H1 (cell line): ENCODE results near the gene R3HDM2.

Experiments used
- CEBPB ChIP-seq: IDR thresholded peaks from 2 replicates; pipeline ENCODE4 v1.6.1; 2012; ENCODE audit warnings: low read depth, low read length
- EZH2 ChIP-seq: fragments of 200-600 bp; sonication (generic); IDR thresholded peaks from 2 replicates; pipeline ENCODE4 v1.7.1; 2012; ENCODE audit warnings: low read depth, mild to moderate bottlenecking, moderate library complexity, low read length, inconsistent platforms; ENCODE audit not compliant: severe bottlenecking
- HDAC2 ChIP-seq, 2 experiments: fragments of 300-600 bp in 1 of 2; sonication (generic) in 1 of 2; IDR thresholded peaks; 2 replicates each; pipeline ENCODE4 v1.6.1; 2011 to 2012; ENCODE audit warnings: low read depth in 2 of 2, low read length in 2 of 2, mild to moderate bottlenecking in 2 of 2, moderate library complexity in 2 of 2, borderline replicate concordance in 1 of 2, inconsistent platforms in 1 of 2
- NRF1 ChIP-seq: IDR thresholded peaks from 2 replicates; pipeline ENCODE4 v1.6.1; 2011; ENCODE audit warnings: mild to moderate bottlenecking, low read depth, low read length, improper control_type of control experiment
- POLR2A ChIP-seq, 2 experiments: IDR thresholded peaks; 1 replicate in 1 of 2; 2 replicates in 1 of 2; pipeline ENCODE4 v1.6.1; 2011; ENCODE audit warnings: low read depth in 2 of 2, low read length in 2 of 2, mild to moderate bottlenecking in 2 of 2; ENCODE audit errors: control extremely low read depth in 1 of 2
- POLR2AphosphoS5 ChIP-seq: IDR thresholded peaks from 2 replicates; pipeline ENCODE4 v1.6.1; 2011; ENCODE audit warnings: low read depth, low read length
- RAD21 ChIP-seq, 2 experiments: IDR thresholded peaks in 1 of 2; conservative IDR thresholded peaks in 1 of 2; 2 replicates each; pipeline ENCODE4 v1.6.1; 2011; ENCODE audit warnings: low read depth in 2 of 2, low read length in 2 of 2, improper control_type of control experiment in 1 of 2, inconsistent platforms in 1 of 2, mild to moderate bottlenecking in 1 of 2, moderate library complexity in 1 of 2
- SIN3A ChIP-seq, 2 experiments: IDR thresholded peaks in 1 of 2; conservative IDR thresholded peaks in 1 of 2; 2 replicates each; pipeline ENCODE4 v1.6.1; 2011 to 2012; ENCODE audit warnings: low read length in 2 of 2, improper control_type of control experiment in 1 of 2, low read depth in 1 of 2, mild to moderate bottlenecking in 1 of 2
- SP4 ChIP-seq: IDR thresholded peaks from 2 replicates; pipeline ENCODE4 v1.6.1; 2012; ENCODE audit warnings: low read length, inconsistent platforms
- TAF1 ChIP-seq: IDR thresholded peaks from 2 replicates; pipeline ENCODE4 v1.6.1; 2011; ENCODE audit warnings: mild to moderate bottlenecking, low read depth, low read length
- TBP ChIP-seq: IDR thresholded peaks from 2 replicates; pipeline ENCODE4 v1.6.1; 2011; ENCODE audit warnings: low read depth, low read length, improper control_type of control experiment
- YY1 ChIP-seq: IDR thresholded peaks from 2 replicates; pipeline ENCODE4 v1.6.1; 2011; ENCODE audit warnings: low read depth, mild to moderate bottlenecking, low read length
- ZNF274 ChIP-seq: IDR thresholded peaks from 2 replicates; pipeline ENCODE4 v1.7.0; 2012; ENCODE audit warnings: low read length, borderline replicate concordance; ENCODE audit errors: extremely low read depth
- TF ChIP-seq, protein P1 (sequence below), 3 experiments: IDR thresholded peaks; 1 replicate in 2 of 3; 2 replicates in 1 of 3; pipeline versions ENCODE4 v1.5.1 to v1.6.1; 2011; ENCODE audit warnings: low read length in 3 of 3, mild to moderate bottlenecking in 3 of 3, inconsistent platforms in 2 of 3, low read depth in 1 of 3, moderate library complexity in 1 of 3; ENCODE audit not compliant: insufficient read depth in 1 of 3; ENCODE audit errors: control extremely low read depth in 1 of 3

- no peak for TF ChIP-seq POLR2A (IDR thresholded peaks at IDR 0.05; ENCODE audit: control extremely low read depth in 1 of 2, low read depth in 2 of 2, low read length in 2 of 2)
- TF ChIP-seq, protein P1, sequence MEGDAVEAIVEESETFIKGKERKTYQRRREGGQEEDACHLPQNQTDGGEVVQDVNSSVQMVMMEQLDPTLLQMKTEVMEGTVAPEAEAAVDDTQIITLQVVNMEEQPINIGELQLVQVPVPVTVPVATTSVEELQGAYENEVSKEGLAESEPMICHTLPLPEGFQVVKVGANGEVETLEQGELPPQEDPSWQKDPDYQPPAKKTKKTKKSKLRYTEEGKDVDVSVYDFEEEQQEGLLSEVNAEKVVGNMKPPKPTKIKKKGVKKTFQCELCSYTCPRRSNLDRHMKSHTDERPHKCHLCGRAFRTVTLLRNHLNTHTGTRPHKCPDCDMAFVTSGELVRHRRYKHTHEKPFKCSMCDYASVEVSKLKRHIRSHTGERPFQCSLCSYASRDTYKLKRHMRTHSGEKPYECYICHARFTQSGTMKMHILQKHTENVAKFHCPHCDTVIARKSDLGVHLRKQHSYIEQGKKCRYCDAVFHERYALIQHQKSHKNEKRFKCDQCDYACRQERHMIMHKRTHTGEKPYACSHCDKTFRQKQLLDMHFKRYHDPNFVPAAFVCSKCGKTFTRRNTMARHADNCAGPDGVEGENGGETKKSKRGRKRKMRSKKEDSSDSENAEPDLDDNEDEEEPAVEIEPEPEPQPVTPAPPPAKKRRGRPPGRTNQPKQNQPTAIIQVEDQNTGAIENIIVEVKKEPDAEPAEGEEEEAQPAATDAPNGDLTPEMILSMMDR (IDR thresholded peaks at IDR 0.05; ENCODE audit: control extremely low read depth in 1 of 3, insufficient read depth in 1 of 3, low read depth in 1 of 3, low read length in 3 of 3): no peak
- TF ChIP-seq EZH2: no peak
- TF ChIP-seq POLR2AphosphoS5: no peak
- TF ChIP-seq SP4: no peak
- no peak for TF ChIP-seq TAF1
- no peak for TF ChIP-seq NRF1
- TF ChIP-seq TBP: no peak
- TF ChIP-seq RAD21 (IDR thresholded peaks at IDR 0.05 in 1 of 2, conservative IDR thresholded peaks at IDR 0.05 in 1 of 2; ENCODE audit: low read depth in 2 of 2, low read length in 2 of 2): no peak
- TF ChIP-seq CEBPB: no peak
- TF ChIP-seq HDAC2 (IDR thresholded peaks at IDR 0.05; ENCODE audit: borderline replicate concordance in 1 of 2, low read depth in 2 of 2, low read length in 2 of 2): no peak
- no peak for TF ChIP-seq SIN3A (conservative IDR thresholded peaks at IDR 0.05 in 1 of 2, IDR thresholded peaks at IDR 0.05 in 1 of 2; ENCODE audit: low read depth in 1 of 2, low read length in 2 of 2)
- no peak for TF ChIP-seq ZNF274
- no peak for TF ChIP-seq YY1
Measured at GRCh38 chr12:57434517-57435223, 3.8 kb upstream of the R3HDM2 start, which contains the start of gene INHBC.
